Measurements from ENCODE around the gene MYH16.
"Not testable (repeated sequence)": the region's sequence is repeated elsewhere in the genome, so short reads cannot be mapped to it uniquely, and the experiment has no call there.

The MYH16 gene

GRCh38 chr7:99340659-99341058, 68.0 kb downstream of the MYH16 start:
- H3K4me3 ChIP-seq (ENCODE audit: low read length): no peak overlapping the region
- DNase-seq (ENCODE audit: low read depth): no peak

GRCh38 chr7:99344061-99344647, 71.5 kb downstream of the MYH16 start:
- no peak for DNase-seq (ENCODE audit: low read depth)
- TF ChIP-seq CTCF (IDR thresholded peaks at IDR 0.05; ENCODE audit: insufficient read depth, low read depth, low read length, missing control alignments): no peak
- no peak overlapping the region for H3K4me3 ChIP-seq (ENCODE audit: low read length)

More at GRCh38 chr7:99340659-99341058, 68.0 kb downstream of the MYH16 start:
- TF ChIP-seq CTCF (IDR thresholded peaks at IDR 0.05; ENCODE audit: insufficient read depth, low read depth, low read length, missing control alignments): no peak

- not testable (repeated sequence) for DNase-seq (ENCODE audit: low read depth); H3K4me3 ChIP-seq (ENCODE audit: low read length)
Measured at GRCh38 chr7:99350641-99351040, 78.0 kb downstream of the MYH16 start.

- no peak overlapping the region for H3K4me3 ChIP-seq (ENCODE audit: low read length)
- no peak for DNase-seq (ENCODE audit: low read depth)
- no peak for TF ChIP-seq CTCF (IDR thresholded peaks at IDR 0.05; ENCODE audit: insufficient read depth, low read depth, low read length, missing control alignments)
Measured at GRCh38 chr7:99352247-99352646, 79.6 kb downstream of the MYH16 start.

GRCh38 chr7:99355098-99355497, 82.5 kb downstream of the MYH16 start:
- no peak for TF ChIP-seq CTCF (IDR thresholded peaks at IDR 0.05; ENCODE audit: insufficient read depth, low read depth, low read length, missing control alignments)
- no peak for DNase-seq (ENCODE audit: low read depth)
- H3K4me3 ChIP-seq (ENCODE audit: low read length): no peak overlapping the region

GRCh38 chr7:99357701-99358490, 85.3 kb downstream of the MYH16 start:
- H3K4me3 ChIP-seq (ENCODE audit: low read length): no peak overlapping the region
- DNase-seq (ENCODE audit: low read depth): no peak
- no peak for TF ChIP-seq CTCF (IDR thresholded peaks at IDR 0.05; ENCODE audit: insufficient read depth, low read depth, low read length, missing control alignments)

GRCh38 chr7:99358521-99358920, 85.9 kb downstream of the MYH16 start:
- not testable (repeated sequence) for DNase-seq (ENCODE audit: low read depth); H3K4me3 ChIP-seq (ENCODE audit: low read length)

Measured in epithelial cell of esophagus (primary cell).